Neural cell (in vitro differentiated cells): ENCODE measurements around the gene PRR36. TPM values are rescaled to one million over a fixed set of nuclear protein-coding genes. Genes with fewer than 3 reads are reported as not detected.

Source experiments
- H2AFZ ChIP-seq: fragments of 200-600, 300-800 bp; sonication (generic), shearing (Covaris generic); 2 replicates; pipeline ENCODE4 v1.6.0; 2014; ENCODE audit warnings: low read depth, mild to moderate bottlenecking, antibody characterized with exemption, low read length, moderate library complexity
- H3F3A ChIP-seq: fragments of 200-600 bp; shearing (Covaris generic); 2 replicates; pipeline ENCODE4 v1.6.1; 2016; ENCODE audit warnings: mild to moderate bottlenecking, moderate library complexity, mixed read lengths, antibody characterized with exemption, low read length; ENCODE audit not compliant: insufficient read depth, poor library complexity, severe bottlenecking
- H3K27ac ChIP-seq: fragments of 200-600, 300-800 bp; sonication (generic), shearing (Covaris generic); 2 replicates; pipeline ENCODE4 v1.5.1; 2014; ENCODE audit warnings: mild to moderate bottlenecking, low read length, moderate library complexity
- H3K27me3 ChIP-seq: fragments of 300-800, 200-600 bp; sonication (generic), shearing (Covaris generic); 2 replicates; pipeline ENCODE4 v1.6.0; 2014; ENCODE audit warnings: mild to moderate bottlenecking, low read depth, low read length, moderate library complexity; ENCODE audit not compliant: insufficient read depth
- H3K36me3 ChIP-seq: fragments of 300-800, 200-600 bp; sonication (generic), shearing (Covaris generic); 2 replicates; pipeline ENCODE4 v1.5.1; 2014; ENCODE audit warnings: mild to moderate bottlenecking, antibody characterized with exemption, low read length, moderate library complexity; ENCODE audit not compliant: insufficient read depth
- H3K4me2 ChIP-seq: fragments of 300-800, 200-600 bp; sonication (generic), shearing (Covaris generic); 2 replicates; pipeline ENCODE4 v1.6.0; 2014; ENCODE audit warnings: mild to moderate bottlenecking, low read length
- H3K4me3 ChIP-seq: fragments of 300-800, 200-600 bp; sonication (generic), shearing (Covaris generic); 2 replicates; pipeline ENCODE4 v1.5.1; 2014; ENCODE audit warnings: mild to moderate bottlenecking, low read length, moderate library complexity
- H3K79me2 ChIP-seq: fragments of 200-600 bp; shearing (Covaris generic); replicated peaks from 2 replicates; pipeline ENCODE4 v1.6.0; 2014; ENCODE audit warnings: mild to moderate bottlenecking, low read length, moderate library complexity; ENCODE audit not compliant: insufficient read depth
- H3K9ac ChIP-seq: fragments of 300-800, 200-600 bp; sonication (generic), shearing (Covaris generic); 2 replicates; pipeline ENCODE4 v1.6.1; 2016; ENCODE audit warnings: mild to moderate bottlenecking, low read length, mixed read lengths
- H3K9me2 ChIP-seq: fragments of 200-600 bp; shearing (Covaris generic); 2 replicates; pipeline ENCODE4 v1.6.1; 2016; ENCODE audit warnings: mild to moderate bottlenecking, low read length, mixed read lengths; ENCODE audit not compliant: insufficient read depth
- H3K9me3 ChIP-seq: fragments of 200-600, 300-800 bp; sonication (generic), shearing (Covaris generic); 2 replicates; pipeline ENCODE4 v1.6.1; 2016; ENCODE audit warnings: mild to moderate bottlenecking, mixed run types, low read length, moderate library complexity, mixed read lengths
- H4K20me1 ChIP-seq: fragments of 200-600 bp; shearing (Covaris generic); 2 replicates; pipeline ENCODE4 v1.6.1; 2016; ENCODE audit warnings: mild to moderate bottlenecking, mixed run types; ENCODE audit not compliant: insufficient read depth
- CTCF ChIP-seq: fragments of 450-650 bp; IDR thresholded peaks from 2 replicates; pipeline ENCODE4 v1.5.1; 2014; ENCODE audit warnings: antibody characterized with exemption, mild to moderate bottlenecking, moderate library complexity; ENCODE audit not compliant: poor library complexity, severe bottlenecking
- EP300 ChIP-seq: fragments of 450-650 bp; conservative IDR thresholded peaks from 2 replicates; pipeline ENCODE4 v1.6.1; 2014; ENCODE audit warnings: antibody characterized with exemption, mild to moderate bottlenecking, moderate library complexity; ENCODE audit not compliant: poor library complexity, severe bottlenecking
- EZH2 ChIP-seq: fragments of 200-600, 300-800 bp; shearing (Covaris generic), sonication (generic); IDR thresholded peaks from 2 replicates; pipeline ENCODE4 v1.6.1; 2014; ENCODE audit warnings: antibody characterized with exemption, low read length, borderline replicate concordance, mild to moderate bottlenecking; ENCODE audit not compliant: insufficient read depth, poor library complexity, severe bottlenecking
- MXI1 ChIP-seq: fragments of 450-650 bp; conservative IDR thresholded peaks from 2 replicates; pipeline ENCODE4 v1.6.1; 2014; ENCODE audit warnings: antibody characterized with exemption, mild to moderate bottlenecking; ENCODE audit not compliant: poor library complexity, severe bottlenecking
- POLR2AphosphoS5 ChIP-seq: IDR thresholded peaks from 2 replicates; pipeline ENCODE4 v1.6.1; 2012
- RAD21 ChIP-seq: fragments of 450-650 bp; conservative IDR thresholded peaks from 2 replicates; pipeline ENCODE4 v1.6.1; 2014; ENCODE audit warnings: antibody characterized with exemption, mild to moderate bottlenecking, moderate library complexity
- REST ChIP-seq: IDR thresholded peaks from 2 replicates; pipeline ENCODE4 v1.6.1; 2012; ENCODE audit warnings: borderline replicate concordance
- SMC3 ChIP-seq: fragments of 450-650 bp; conservative IDR thresholded peaks from 2 replicates; pipeline ENCODE4 v1.6.1; 2014; ENCODE audit warnings: antibody characterized with exemption, mild to moderate bottlenecking, moderate library complexity; ENCODE audit not compliant: poor library complexity
- TAF1 ChIP-seq: IDR thresholded peaks from 2 replicates; pipeline ENCODE4 v1.6.1; 2012; ENCODE audit warnings: low read depth
- polyA plus RNA-seq: library from polyadenylated mRNA; depleted of rRNA; stranded (reverse); fragments of >200 nt; gene quantifications from 2 replicates; pipeline ENCODE4 v1.2.3, GENCODE V29; 2014

PRR36 gene
- polyA plus RNA-seq, 1 donor from 2014 or later, result 2.5 TPM

- H3F3A ChIP-seq, result no peaks in the 10 kb centered on the region
- H3K4me2 ChIP-seq, result no peak overlapping the region
- no peaks in the 10 kb centered on the region for H3K27me3 ChIP-seq
- no peak overlapping the region for H2AFZ ChIP-seq
- H3K4me3 ChIP-seq, result no peak overlapping the region
- H3K9me2 ChIP-seq, result no peaks in the 10 kb centered on the region
- H3K27ac ChIP-seq, result no peak overlapping the region
- H3K79me2 ChIP-seq, result no peaks in the 10 kb centered on the region
- peak overlapping the region; percentile 38 for H3K9ac ChIP-seq
- H3K9me3 ChIP-seq, result no peaks in the 10 kb centered on the region
- TF ChIP-seq MXI1, result no peak
- TF ChIP-seq EP300, result no peak
- no peak for TF ChIP-seq RAD21
- TF ChIP-seq TAF1, result no peak
- no peak for TF ChIP-seq SMC3
- no peak for TF ChIP-seq EZH2
- no peak for TF ChIP-seq POLR2AphosphoS5
- TF ChIP-seq CTCF, result no peak
- TF ChIP-seq REST, result no peak
- H4K20me1 ChIP-seq, result no peaks in the 10 kb centered on the region
- no peaks in the 10 kb centered on the region for H3K36me3 ChIP-seq
These were observed 24.6 kb downstream of the PRR36 start for GRCh38 chr19:7849631-7849999.

GRCh38 chr19:7848779-7849457 lies 25.3 kb downstream of the PRR36 start:
- H3K79me2 ChIP-seq, result no peaks in the 10 kb centered on the region
- H3K4me2 ChIP-seq, result no peak overlapping the region
- no peaks in the 10 kb centered on the region for H3K9me3 ChIP-seq
- H4K20me1 ChIP-seq, result no peaks in the 10 kb centered on the region
- H3K36me3 ChIP-seq, result no peaks in the 10 kb centered on the region
- no peak overlapping the region for H3K4me3 ChIP-seq
- no peaks in the 10 kb centered on the region for H3K27me3 ChIP-seq
- no peak overlapping the region for H3K27ac ChIP-seq
- no peak overlapping the region for H3K9ac ChIP-seq
- H3F3A ChIP-seq, result no peaks in the 10 kb centered on the region
- H3K9me2 ChIP-seq, result no peaks in the 10 kb centered on the region
- TF ChIP-seq SMC3, result no peak
- TF ChIP-seq EZH2, result no peak
- no peak for TF ChIP-seq CTCF
- TF ChIP-seq MXI1, result no peak
- no peak for TF ChIP-seq RAD21
- TF ChIP-seq EP300, result no peak
- no peak overlapping the region for H2AFZ ChIP-seq
